Activated CD4-positive, alpha-beta memory T cell treated with anti-CD3 and anti-CD28 coated beads for 36 hours (primary cell): ENCODE results near the gene PHYKPL. TPM values are rescaled to one million over a fixed set of nuclear protein-coding genes. Genes with fewer than 3 reads are reported as not detected.

Experiments used
- CTCF ChIA-PET: fragments of 350-600 bp; sonication (Branson Sonifier 250); formaldehyde crosslinking; loops from one replicate; lab custom pipeline; 2021; ENCODE audit warnings: antibody characterized with exemption, inconsistent platforms; lab: Charles Lee
- POLR2A ChIA-PET: fragments of 350-600 bp; sonication (Branson Sonifier 250); formaldehyde crosslinking; loops from one replicate; lab custom pipeline; 2021; ENCODE audit warnings: antibody characterized with exemption; lab: Charles Lee
- DNase-seq: peaks from one replicate; pipeline ENCODE4 v3.0.0-alpha.2; 2020
- H3K27ac Mint-ChIP-seq: one replicate; pipeline ENCODE4 v1.8.0; 2021; ENCODE audit warnings: mixed read lengths
- H3K27me3 Mint-ChIP-seq: one replicate; pipeline ENCODE4 v1.8.0; 2021; ENCODE audit warnings: mixed read lengths
- H3K36me3 Mint-ChIP-seq: one replicate; pipeline ENCODE4 v1.8.0; 2021; ENCODE audit warnings: mixed read lengths
- H3K4me1 Mint-ChIP-seq: one replicate; pipeline ENCODE4 v1.8.0; 2021; ENCODE audit warnings: low read depth, mixed read lengths
- H3K4me3 Mint-ChIP-seq: one replicate; pipeline ENCODE4 v1.8.0; 2021; ENCODE audit warnings: mild to moderate bottlenecking, mixed read lengths
- H3K9me3 Mint-ChIP-seq: one replicate; pipeline ENCODE4 v1.8.0; 2021; ENCODE audit warnings: mixed read lengths
- intact Hi-C: fragments of 100-400 bp; cut with micrococcal nuclease; formaldehyde crosslinking; loops from one replicate; pipeline ENCODE4 v1.15.1; 2023
- total RNA-seq, 2 experiments: library from RNA; stranded (reverse); gene quantifications; one replicate each; pipeline ENCODE4 v1.2.3, GENCODE V29; 2021

PHYKPL gene
- total RNA-seq: 10 to 100 TPM; 49.3 to 58.0 TPM

- H3K9me3 Mint-ChIP-seq: no peaks in the 10 kb centered on the region
- ChIA-PET POLR2A (interaction anchor here (1.5 to 5.1 kb wide), 3 partner anchors 11 to 28 kb away, joined by 4 to 20 read pairs (median 9); partner anchors contain the start of gene HNRNPAB), CTCF (interaction anchor here (0.7 kb wide), 1 partner anchor 27 kb away, joined by 3 read pairs; no protein-coding TSS in a partner anchor)
- H3K27me3 Mint-ChIP-seq: no peaks in the 10 kb centered on the region
- DNase-seq: peak; percentile 77
- intact Hi-C loops: loop anchor here (2.0 to 10.0 kb wide), 2 partner anchors 28 to 322 kb away; partner anchors contain the start of gene HNRNPAB
- H3K4me3 Mint-ChIP-seq: peak within 1 kb of the TSS; percentile 84
- peaks cover 41% of the 10 kb centered on the region for H3K36me3 Mint-ChIP-seq
- peak within 1 kb of the TSS; percentile 83 for H3K27ac Mint-ChIP-seq
- peaks cover 49% of the 10 kb centered on the region for H3K4me1 Mint-ChIP-seq
These were observed at the start of gene PHYKPL for GRCh38 chr5:178232124-178232919. TSS of gene PHYKPL (minus strand) at chr5:178232802. CDS start at chr5:178232550, 252 bp downstream.

GRCh38 chr5:178282391-178282790 lies 49.8 kb upstream of the PHYKPL start:
- Mint-ChIP-seq H3K27me3 (peaks cover 13% of the 10 kb centered on the region), H3K4me3 (no peak overlapping the region), H3K27ac (no peak overlapping the region), H3K4me1 (peaks cover 2% of the 10 kb centered on the region), H3K36me3 (peaks cover 2% of the 10 kb centered on the region), H3K9me3 (peaks cover 11% of the 10 kb centered on the region)
- CTCF ChIA-PET: interaction anchor here (1.8 kb wide), 1 partner anchor 19 kb away, joined by 5 read pairs; no protein-coding TSS in a partner anchor
- no peak for DNase-seq
- intact Hi-C loops: loop anchor here (5.0 kb wide), 2 partner anchors 555 to 1210 kb away; no protein-coding TSS in a partner anchor
- POLR2A ChIA-PET: interaction anchor here (0.6 kb wide), 1 partner anchor 33 kb away, joined by 3 read pairs; no protein-coding TSS in a partner anchor

GRCh38 chr5:178281331-178281730 lies 48.7 kb upstream of the PHYKPL start:
- POLR2A ChIA-PET: no interaction called here
- CTCF ChIA-PET: interaction anchor here (1.8 to 5.0 kb wide), 2 partner anchors 270 to 1213 kb away, joined by 10 to 30 read pairs; no protein-coding TSS in a partner anchor
- Mint-ChIP-seq H3K27me3 (peaks cover 12% of the 10 kb centered on the region), H3K4me1 (peaks cover 2% of the 10 kb centered on the region), H3K36me3 (peaks cover 2% of the 10 kb centered on the region), H3K27ac (no peak overlapping the region), H3K9me3 (peaks cover 11% of the 10 kb centered on the region), H3K4me3 (no peak overlapping the region)
- DNase-seq: no peak
- intact Hi-C loops: loop anchor here (2.0 to 5.0 kb wide), 3 partner anchors 309 to 1211 kb away; partner anchors contain the start of gene COL23A1

GRCh38 chr5:178280631-178281030 lies 48.0 kb upstream of the PHYKPL start:
- H3K4me1 Mint-ChIP-seq: peaks cover 2% of the 10 kb centered on the region
- H3K27me3 Mint-ChIP-seq: peaks cover 12% of the 10 kb centered on the region
- ChIA-PET POLR2A (no interaction called here), CTCF (interaction anchor here (0.6 to 5.0 kb wide), 9 partner anchors 14 to 1213 kb away, joined by 3 to 30 read pairs (median 3); no protein-coding TSS in a partner anchor)
- DNase-seq: no peak
- H3K9me3 Mint-ChIP-seq: peaks cover 11% of the 10 kb centered on the region
- intact Hi-C loops: loop anchor here (2.0 to 5.0 kb wide), 3 partner anchors 310 to 1212 kb away; partner anchors contain the start of gene COL23A1
- peaks cover 2% of the 10 kb centered on the region for H3K36me3 Mint-ChIP-seq
- H3K4me3 Mint-ChIP-seq: no peak overlapping the region
- no peak overlapping the region for H3K27ac Mint-ChIP-seq

GRCh38 chr5:178279723-178280438 lies 47.3 kb upstream of the PHYKPL start:
- Mint-ChIP-seq H3K4me1 (peaks cover 2% of the 10 kb centered on the region), H3K27me3 (peaks cover 12% of the 10 kb centered on the region), H3K4me3 (no peak overlapping the region), H3K36me3 (peaks cover 2% of the 10 kb centered on the region), H3K27ac (no peak overlapping the region), H3K9me3 (peaks cover 11% of the 10 kb centered on the region)
- intact Hi-C loops: loop anchor here (2.0 to 5.0 kb wide), 3 partner anchors 311 to 1212 kb away; partner anchors contain the start of gene COL23A1
- DNase-seq: peak; percentile 73
- ChIA-PET CTCF (interaction anchor here (0.6 to 5.0 kb wide), 11 partner anchors 13 to 1214 kb away, joined by 3 to 30 read pairs (median 3); no protein-coding TSS in a partner anchor), POLR2A (no interaction called here)

GRCh38 chr5:178279026-178279722 lies 46.6 kb upstream of the PHYKPL start:
- DNase-seq: no peak
- CTCF ChIA-PET: interaction anchor here (0.7 to 5.0 kb wide), 8 partner anchors 12 to 1215 kb away, joined by 3 to 30 read pairs (median 3); no protein-coding TSS in a partner anchor
- no peak overlapping the region for H3K4me3 Mint-ChIP-seq
- peaks cover 12% of the 10 kb centered on the region for H3K27me3 Mint-ChIP-seq
- POLR2A ChIA-PET: no interaction called here
- peaks cover 2% of the 10 kb centered on the region for H3K36me3 Mint-ChIP-seq
- peaks cover 11% of the 10 kb centered on the region for H3K9me3 Mint-ChIP-seq
- H3K27ac Mint-ChIP-seq: no peak overlapping the region
- H3K4me1 Mint-ChIP-seq: peaks cover 2% of the 10 kb centered on the region
- intact Hi-C loops: no loop called here

GRCh38 chr5:178278358-178279023 lies 45.9 kb upstream of the PHYKPL start:
- intact Hi-C loops: no loop called here
- no peaks in the 10 kb centered on the region for H3K36me3 Mint-ChIP-seq
- ChIA-PET POLR2A (no interaction called here), CTCF (interaction anchor here (0.7 to 5.0 kb wide), 4 partner anchors 142 to 1215 kb away, joined by 3 to 30 read pairs (median 4); no protein-coding TSS in a partner anchor)
- H3K4me3 Mint-ChIP-seq: no peak overlapping the region
- peaks cover 4% of the 10 kb centered on the region for H3K9me3 Mint-ChIP-seq
- H3K27ac Mint-ChIP-seq: no peak overlapping the region
- H3K27me3 Mint-ChIP-seq: peaks cover 12% of the 10 kb centered on the region
- DNase-seq: no peak
- H3K4me1 Mint-ChIP-seq: peaks cover 2% of the 10 kb centered on the region

GRCh38 chr5:178277866-178278265 lies 45.3 kb upstream of the PHYKPL start:
- Mint-ChIP-seq H3K27ac (no peak overlapping the region), H3K9me3 (no peaks in the 10 kb centered on the region), H3K27me3 (peaks cover 12% of the 10 kb centered on the region), H3K36me3 (no peaks in the 10 kb centered on the region), H3K4me3 (no peak overlapping the region), H3K4me1 (peaks cover 2% of the 10 kb centered on the region)
- no peak for DNase-seq
- ChIA-PET CTCF (interaction anchor here (1.7 to 5.0 kb wide), 2 partner anchors 274 to 1216 kb away, joined by 4 to 30 read pairs; no protein-coding TSS in a partner anchor), POLR2A (no interaction called here)
- intact Hi-C loops: no loop called here

- Mint-ChIP-seq H3K9me3 (no peaks in the 10 kb centered on the region), H3K4me1 (peaks cover 2% of the 10 kb centered on the region), H3K27me3 (peaks cover 12% of the 10 kb centered on the region), H3K4me3 (no peak overlapping the region), H3K36me3 (no peaks in the 10 kb centered on the region), H3K27ac (no peak overlapping the region)
- POLR2A ChIA-PET: no interaction called here
- no peak for DNase-seq
- CTCF ChIA-PET: interaction anchor here (1.7 to 5.0 kb wide), 2 partner anchors 274 to 1216 kb away, joined by 4 to 30 read pairs; no protein-coding TSS in a partner anchor
- intact Hi-C loops: no loop called here
These were observed 44.7 kb upstream of the PHYKPL start for GRCh38 chr5:178277346-178277745.

- peaks cover 2% of the 10 kb centered on the region for H3K4me1 Mint-ChIP-seq
- no peak overlapping the region for H3K4me3 Mint-ChIP-seq
- CTCF ChIA-PET: interaction anchor here (1.3 kb wide), 1 partner anchor 9 kb away, joined by 5 read pairs; no protein-coding TSS in a partner anchor
- H3K9me3 Mint-ChIP-seq: no peaks in the 10 kb centered on the region
- POLR2A ChIA-PET: no interaction called here
- no peak overlapping the region for H3K27ac Mint-ChIP-seq
- no peak for DNase-seq
- peaks cover 9% of the 10 kb centered on the region for H3K27me3 Mint-ChIP-seq
- intact Hi-C loops: no loop called here
- H3K36me3 Mint-ChIP-seq: no peaks in the 10 kb centered on the region
These were observed 42.4 kb upstream of the PHYKPL start for GRCh38 chr5:178274781-178275537.
